Neuron (in vitro differentiated cells): ENCODE results near the gene NAA25.

ENCODE experiments used
- H2AFZ ChIP-seq: one replicate; pipeline ENCODE4 v1.6.1; 2013; ENCODE audit warnings: low read depth, mild to moderate bottlenecking, inconsistent platforms, low read length, moderate library complexity
- H3K27me3 ChIP-seq: one replicate; pipeline ENCODE4 v1.6.1; 2013; ENCODE audit warnings: low read length; ENCODE audit not compliant: insufficient read depth
- H3K36me3 ChIP-seq: one replicate; pipeline ENCODE4 v1.6.1; 2013; ENCODE audit warnings: low read length; ENCODE audit not compliant: insufficient read depth
- H3K4me1 ChIP-seq: one replicate; pipeline ENCODE4 v1.6.1; 2013; ENCODE audit warnings: low read length; ENCODE audit not compliant: insufficient read depth
- H3K4me3 ChIP-seq: 2 replicates; pipeline ENCODE4 v1.5.1; 2013; ENCODE audit warnings: mild to moderate bottlenecking, low read length, moderate library complexity
- H3K9me3 ChIP-seq: one replicate; pipeline ENCODE4 v1.6.1; 2013; ENCODE audit warnings: low read length

The NAA25 gene

GRCh38 chr12:111991946-111992345 lies 116.6 kb downstream of the NAA25 start:
- peaks cover 2% of the 10 kb centered on the region for H3K36me3 ChIP-seq
- H3K27me3 ChIP-seq = no peaks in the 10 kb centered on the region
- H3K4me1 ChIP-seq = no peaks in the 10 kb centered on the region
- H2AFZ ChIP-seq = no peak overlapping the region
- H3K9me3 ChIP-seq = no peaks in the 10 kb centered on the region
- H3K4me3 ChIP-seq = no peak overlapping the region

DNA sequence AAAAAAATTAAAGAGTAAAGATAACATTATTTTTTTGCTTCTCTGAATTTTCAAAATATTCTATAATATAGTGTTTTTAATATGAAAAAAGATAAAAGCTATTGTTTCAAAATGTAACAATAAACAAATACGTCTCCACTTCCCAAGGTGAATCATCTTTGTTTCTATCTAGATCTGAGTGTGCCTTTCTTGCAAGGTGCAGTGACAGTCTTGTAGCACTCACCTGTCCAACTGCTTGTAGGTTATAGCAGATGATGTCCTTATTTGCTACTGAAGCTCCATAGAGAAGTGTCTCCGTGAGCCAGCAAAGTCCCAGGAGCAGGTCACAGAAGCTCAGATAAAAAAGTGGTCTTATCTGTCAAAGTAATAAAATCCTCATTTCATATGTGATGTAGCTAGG lies 117.0 kb downstream of the NAA25 start:
- Histone ChIP-seq H2AFZ (no peak overlapping the region), H3K36me3 (peaks cover 2% of the 10 kb centered on the region), H3K4me1 (no peaks in the 10 kb centered on the region), H3K9me3 (no peaks in the 10 kb centered on the region), H3K27me3 (no peaks in the 10 kb centered on the region), H3K4me3 (no peak overlapping the region)

- Histone ChIP-seq H2AFZ (no peak overlapping the region), H3K36me3 (peaks cover 2% of the 10 kb centered on the region), H3K4me1 (no peaks in the 10 kb centered on the region), H3K9me3 (no peaks in the 10 kb centered on the region), H3K4me3 (no peak overlapping the region), H3K27me3 (no peaks in the 10 kb centered on the region)
These were observed 123.8 kb downstream of the NAA25 start for GRCh38 chr12:111984820-111985219.

GRCh38 chr12:111981987-111982386 lies 126.6 kb downstream of the NAA25 start:
- Histone ChIP-seq H3K4me3 (no peak overlapping the region), H3K27me3 (no peaks in the 10 kb centered on the region), H3K9me3 (no peaks in the 10 kb centered on the region), H3K36me3 (no peaks in the 10 kb centered on the region), H3K4me1 (no peaks in the 10 kb centered on the region), H2AFZ (no peak overlapping the region)

DNA sequence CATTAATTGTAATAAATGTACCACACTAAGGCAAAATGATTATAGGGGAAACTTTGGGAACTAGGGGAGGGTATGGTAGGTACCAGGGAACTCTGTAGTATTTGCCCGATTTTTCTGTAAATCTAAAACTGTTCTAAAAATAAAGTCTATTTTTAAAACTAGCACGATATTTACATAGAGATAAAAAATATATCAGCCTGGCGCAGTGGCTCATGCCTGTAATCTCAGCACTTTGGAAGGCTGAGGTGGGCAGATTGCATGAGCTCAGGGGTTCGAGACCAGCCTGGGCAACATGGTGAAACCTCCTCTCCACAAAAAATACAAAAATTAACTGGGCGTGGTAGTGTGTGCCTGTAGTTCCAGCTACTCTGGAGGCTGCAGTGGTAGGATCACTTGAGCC lies 128.0 kb downstream of the NAA25 start:
- H3K4me1 ChIP-seq = no peaks in the 10 kb centered on the region
- no peak overlapping the region for H3K4me3 ChIP-seq
- H2AFZ ChIP-seq = no peak overlapping the region
- no peaks in the 10 kb centered on the region for H3K9me3 ChIP-seq
- no peaks in the 10 kb centered on the region for H3K27me3 ChIP-seq
- no peaks in the 10 kb centered on the region for H3K36me3 ChIP-seq

DNA sequence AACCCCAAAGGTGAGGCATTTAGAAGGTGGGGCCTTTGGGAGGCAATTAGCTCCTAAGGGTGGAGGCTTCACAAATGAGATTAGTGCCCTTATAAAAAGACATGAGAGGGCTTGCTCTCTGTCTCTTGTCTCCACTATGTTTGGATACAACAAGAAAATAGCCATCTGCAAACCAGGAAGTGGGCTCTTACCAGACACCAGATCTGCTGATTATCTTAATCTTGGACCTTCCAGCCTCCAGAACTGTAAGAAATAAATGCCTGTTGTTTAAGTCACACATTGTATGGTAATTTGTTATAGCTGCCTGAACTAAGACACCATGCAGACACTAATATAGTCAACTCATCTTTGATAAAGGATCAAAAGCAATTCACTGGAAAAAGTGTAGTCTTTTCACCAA lies 130.0 kb downstream of the NAA25 start:
- Histone ChIP-seq H2AFZ (no peak overlapping the region), H3K9me3 (no peaks in the 10 kb centered on the region), H3K36me3 (no peaks in the 10 kb centered on the region), H3K27me3 (no peaks in the 10 kb centered on the region), H3K4me1 (no peaks in the 10 kb centered on the region), H3K4me3 (no peak overlapping the region)

DNA sequence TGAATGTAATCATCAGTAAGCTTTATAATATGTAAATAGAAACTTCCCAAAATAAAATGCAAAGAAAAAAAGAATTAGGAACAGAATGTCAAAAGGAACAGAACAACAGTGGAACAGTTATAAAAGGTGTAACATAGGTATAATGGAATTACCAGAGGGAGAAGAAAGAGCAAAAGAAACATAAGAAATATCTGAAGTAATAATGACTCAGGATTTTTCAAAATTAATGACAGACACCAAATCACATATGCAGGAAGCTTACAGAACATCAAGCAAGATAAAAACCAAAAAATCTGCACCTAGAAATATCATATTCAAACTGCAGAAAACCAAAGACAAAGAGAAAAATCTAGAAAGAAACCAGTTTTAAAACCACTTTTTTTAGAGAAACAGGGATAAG lies 131.7 kb downstream of the NAA25 start:
- H3K4me1 ChIP-seq = no peaks in the 10 kb centered on the region
- H2AFZ ChIP-seq = no peak overlapping the region
- H3K27me3 ChIP-seq = no peaks in the 10 kb centered on the region
- H3K9me3 ChIP-seq = peaks cover 3% of the 10 kb centered on the region
- no peaks in the 10 kb centered on the region for H3K36me3 ChIP-seq
- no peak overlapping the region for H3K4me3 ChIP-seq
